Measurements from ENCODE around the gene C3orf18.

C3orf18 gene

DNA sequence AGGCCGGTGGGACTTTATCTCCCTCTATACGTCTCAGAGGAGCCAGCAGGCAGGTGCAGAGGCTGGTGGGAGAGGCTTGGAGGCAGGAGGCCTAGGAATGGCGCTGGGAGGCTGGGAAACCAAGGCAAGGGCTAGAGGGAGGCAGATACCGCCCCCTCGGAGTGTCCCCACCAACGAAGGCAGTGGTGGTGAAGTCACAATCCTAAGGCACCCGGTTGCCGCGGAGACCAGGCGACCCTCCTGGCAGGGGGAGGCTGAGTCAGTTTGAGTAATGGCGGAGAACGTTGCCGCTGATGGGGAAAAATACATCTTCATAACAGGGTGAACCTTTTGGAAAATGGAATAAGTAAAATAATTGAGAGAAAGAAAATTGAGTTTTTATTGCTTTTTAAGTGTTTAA, 34.2 kb downstream of the C3orf18 start:
- peaks cover 53% of the 10 kb centered on the region; the same call in 1 of the 2 replicates for H3K27me3 ChIP-seq (ENCODE audit: insufficient read depth, low read depth)
- no peak overlapping the region for H3K27ac ChIP-seq
- TF ChIP-seq, protein P1, sequence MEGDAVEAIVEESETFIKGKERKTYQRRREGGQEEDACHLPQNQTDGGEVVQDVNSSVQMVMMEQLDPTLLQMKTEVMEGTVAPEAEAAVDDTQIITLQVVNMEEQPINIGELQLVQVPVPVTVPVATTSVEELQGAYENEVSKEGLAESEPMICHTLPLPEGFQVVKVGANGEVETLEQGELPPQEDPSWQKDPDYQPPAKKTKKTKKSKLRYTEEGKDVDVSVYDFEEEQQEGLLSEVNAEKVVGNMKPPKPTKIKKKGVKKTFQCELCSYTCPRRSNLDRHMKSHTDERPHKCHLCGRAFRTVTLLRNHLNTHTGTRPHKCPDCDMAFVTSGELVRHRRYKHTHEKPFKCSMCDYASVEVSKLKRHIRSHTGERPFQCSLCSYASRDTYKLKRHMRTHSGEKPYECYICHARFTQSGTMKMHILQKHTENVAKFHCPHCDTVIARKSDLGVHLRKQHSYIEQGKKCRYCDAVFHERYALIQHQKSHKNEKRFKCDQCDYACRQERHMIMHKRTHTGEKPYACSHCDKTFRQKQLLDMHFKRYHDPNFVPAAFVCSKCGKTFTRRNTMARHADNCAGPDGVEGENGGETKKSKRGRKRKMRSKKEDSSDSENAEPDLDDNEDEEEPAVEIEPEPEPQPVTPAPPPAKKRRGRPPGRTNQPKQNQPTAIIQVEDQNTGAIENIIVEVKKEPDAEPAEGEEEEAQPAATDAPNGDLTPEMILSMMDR (conservative IDR thresholded peaks at IDR 0.05; ENCODE audit: low read depth, low read length): no peak
- no peaks in the 10 kb centered on the region for H3K79me2 ChIP-seq (ENCODE audit: insufficient read depth, low read depth)
- H3K4me1 ChIP-seq (ENCODE audit: low read depth, poor library complexity, severe bottlenecking): no peaks in the 10 kb centered on the region
- no peak overlapping the region for H3K4me3 ChIP-seq (IDR thresholded peaks at IDR 0.05; ENCODE audit: insufficient read depth, low read depth, low read length)
- H3K36me3 ChIP-seq (ENCODE audit: insufficient read depth): no peaks in the 10 kb centered on the region
- H4K20me1 ChIP-seq (ENCODE audit: insufficient read depth): no peaks in the 10 kb centered on the region
- H3K4me2 ChIP-seq: no peak overlapping the region
- no peak overlapping the region for H3K9ac ChIP-seq
- no peak overlapping the region for H2AFZ ChIP-seq (ENCODE audit: low read depth)

DNA sequence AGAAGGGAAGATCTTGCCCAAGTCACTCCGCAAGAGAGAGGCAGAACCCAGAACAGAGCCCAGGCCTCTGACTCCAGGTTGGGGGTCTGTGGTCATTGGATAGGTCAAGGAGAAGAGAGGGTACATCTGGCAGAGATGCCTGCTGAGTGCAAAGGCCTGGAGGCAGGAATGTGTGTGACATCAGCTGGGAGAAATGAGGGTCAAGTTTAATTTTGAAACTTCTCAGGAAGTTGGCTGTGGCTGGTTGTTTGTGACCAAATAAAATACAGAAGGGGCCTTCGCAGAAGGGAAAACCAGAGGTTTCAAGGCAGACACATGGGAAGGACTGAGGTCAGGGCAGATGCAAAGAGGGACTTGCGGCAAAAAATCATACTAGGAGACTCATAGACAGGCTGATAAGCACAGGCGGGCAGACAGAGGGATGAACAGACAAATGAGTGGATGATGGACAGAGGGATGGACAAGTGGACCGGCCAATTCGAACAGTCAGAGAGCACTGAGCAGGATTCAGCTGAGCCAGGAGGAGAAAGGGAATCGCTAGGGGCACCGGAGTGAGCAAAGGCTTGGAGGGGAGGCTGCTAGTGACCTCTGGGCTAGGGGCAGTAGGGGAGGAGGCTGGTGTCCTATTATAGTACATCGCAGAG, 35.4 kb downstream of the C3orf18 start:
- Histone ChIP-seq H3K9ac (no peak overlapping the region), H3K36me3 (ENCODE audit: insufficient read depth) (no peaks in the 10 kb centered on the region), H3K27me3 (ENCODE audit: insufficient read depth, low read depth) (peaks cover 47% of the 10 kb centered on the region; the same call in 1 of the 2 replicates), H3K27ac (no peak overlapping the region), H4K20me1 (ENCODE audit: insufficient read depth) (no peaks in the 10 kb centered on the region), H3K4me3 (IDR thresholded peaks at IDR 0.05; ENCODE audit: insufficient read depth, low read depth, low read length) (no peak overlapping the region), H3K79me2 (ENCODE audit: insufficient read depth, low read depth) (no peaks in the 10 kb centered on the region), H3K4me2 (no peak overlapping the region), H2AFZ (ENCODE audit: low read depth) (no peak overlapping the region), H3K4me1 (ENCODE audit: low read depth, poor library complexity, severe bottlenecking) (no peaks in the 10 kb centered on the region)
- TF ChIP-seq, protein P1 (conservative IDR thresholded peaks at IDR 0.05; ENCODE audit: low read depth, low read length): no peak

DNA sequence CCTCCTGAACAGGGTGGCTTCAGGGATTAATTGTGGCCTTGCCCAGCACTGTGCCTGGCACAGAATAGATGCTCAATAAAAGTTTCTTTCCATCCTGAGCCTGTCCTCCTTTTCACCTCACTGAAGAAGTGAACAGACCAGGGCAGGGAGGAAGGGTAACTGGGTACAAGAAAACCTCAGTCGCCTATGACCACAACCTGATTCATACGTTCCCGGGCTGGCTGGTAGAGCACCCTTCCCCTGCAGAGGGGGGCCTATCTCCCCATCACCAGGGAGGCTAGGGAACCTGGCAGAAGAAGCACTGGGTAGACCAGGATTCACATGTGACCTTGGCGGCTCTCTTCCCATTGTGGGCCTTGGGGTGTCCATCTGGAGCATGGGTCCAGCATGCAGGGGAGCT, 36.3 kb downstream of the C3orf18 start:
- no peaks in the 10 kb centered on the region for H4K20me1 ChIP-seq (ENCODE audit: insufficient read depth)
- H3K27me3 ChIP-seq (ENCODE audit: insufficient read depth, low read depth): peaks cover 47% of the 10 kb centered on the region; the same call in 1 of the 2 replicates
- TF ChIP-seq, protein P1 (conservative IDR thresholded peaks at IDR 0.05; ENCODE audit: low read depth, low read length): no peak
- H3K4me1 ChIP-seq (ENCODE audit: low read depth, poor library complexity, severe bottlenecking): no peaks in the 10 kb centered on the region
- no peak overlapping the region for H3K27ac ChIP-seq
- H3K36me3 ChIP-seq (ENCODE audit: insufficient read depth): no peaks in the 10 kb centered on the region
- H3K4me2 ChIP-seq: no peak overlapping the region
- H3K79me2 ChIP-seq (ENCODE audit: insufficient read depth, low read depth): no peaks in the 10 kb centered on the region
- H3K4me3 ChIP-seq (IDR thresholded peaks at IDR 0.05; ENCODE audit: insufficient read depth, low read depth, low read length): no peak overlapping the region
- no peak overlapping the region for H3K9ac ChIP-seq
- no peak overlapping the region for H2AFZ ChIP-seq (ENCODE audit: low read depth)

DNA sequence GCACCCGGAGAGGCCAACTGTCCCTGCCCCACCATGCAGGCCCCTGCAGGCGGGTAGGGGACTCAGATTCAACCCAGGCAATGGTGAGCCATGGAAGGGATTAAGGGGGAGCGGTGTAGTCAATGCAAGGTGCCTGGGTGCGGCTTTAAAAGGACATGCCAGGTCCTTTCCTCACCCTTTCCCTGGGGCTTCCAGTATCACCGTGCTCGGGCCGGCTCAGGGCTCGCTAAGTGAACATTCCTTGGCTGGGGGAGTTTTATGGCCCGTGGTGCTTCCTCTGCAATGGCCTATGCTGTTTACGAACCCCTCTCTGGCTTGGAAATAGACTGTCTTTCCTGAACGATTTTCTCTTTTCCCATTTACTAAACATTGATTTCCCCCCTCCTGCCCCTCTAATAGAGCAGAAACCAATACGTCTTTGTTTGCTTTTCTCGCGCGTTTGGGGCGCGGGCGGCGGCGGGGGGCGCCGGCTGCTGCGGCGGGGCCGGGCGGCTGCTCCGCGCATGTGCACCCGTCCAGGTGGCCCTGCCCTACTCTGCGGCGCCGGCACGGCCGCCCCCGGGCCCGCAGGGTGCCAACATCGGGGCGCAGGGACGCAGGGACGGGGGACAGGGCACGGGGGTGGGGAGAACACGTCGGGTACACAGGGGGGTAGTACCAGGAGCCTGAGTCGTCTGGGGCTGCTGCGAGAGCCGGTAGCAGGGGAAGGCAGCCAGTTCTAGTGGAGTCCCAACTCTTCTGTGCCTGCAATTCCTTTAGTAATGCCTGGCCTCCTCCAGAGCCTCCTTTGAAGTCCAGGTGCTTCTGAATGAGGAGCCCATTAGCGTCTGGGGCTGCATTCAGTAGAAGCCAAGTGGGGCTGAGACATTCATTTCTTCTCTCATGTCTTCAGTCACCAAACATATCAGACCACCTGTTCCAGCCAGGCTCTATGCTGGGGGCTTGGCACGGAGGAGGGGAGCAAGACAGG, 37.3 kb downstream of the C3orf18 start:
- peaks cover 5% of the 10 kb centered on the region for H3K4me1 ChIP-seq (ENCODE audit: low read depth, poor library complexity, severe bottlenecking)
- no peak overlapping the region for H3K27ac ChIP-seq
- no peaks in the 10 kb centered on the region for H3K79me2 ChIP-seq (ENCODE audit: insufficient read depth, low read depth)
- H3K27me3 ChIP-seq (ENCODE audit: insufficient read depth, low read depth): peaks cover 40% of the 10 kb centered on the region; the same call in 1 of the 2 replicates
- no peaks in the 10 kb centered on the region for H3K36me3 ChIP-seq (ENCODE audit: insufficient read depth)
- H4K20me1 ChIP-seq (ENCODE audit: insufficient read depth): no peaks in the 10 kb centered on the region
- no peak overlapping the region for H3K4me2 ChIP-seq
- no peak overlapping the region for H3K4me3 ChIP-seq (IDR thresholded peaks at IDR 0.05; ENCODE audit: insufficient read depth, low read depth, low read length)
- TF ChIP-seq, protein P1 (conservative IDR thresholded peaks at IDR 0.05; ENCODE audit: low read depth, low read length): no peak
- H3K9ac ChIP-seq: no peak overlapping the region
- no peak overlapping the region for H2AFZ ChIP-seq (ENCODE audit: low read depth)

All from KMS-11 (cell line).